ENCODE measurements around the gene PDE6B. TPM values are rescaled to one million over a fixed set of nuclear protein-coding genes. Genes with fewer than 3 reads are reported as not detected.

PDE6B gene
- total and polyA plus RNA-seq, 2 of the 13 experiments (the other 11 are each of a cell fraction or from before 2014, with no cell fraction given): 0.38 to 0.40 TPM

DNA sequence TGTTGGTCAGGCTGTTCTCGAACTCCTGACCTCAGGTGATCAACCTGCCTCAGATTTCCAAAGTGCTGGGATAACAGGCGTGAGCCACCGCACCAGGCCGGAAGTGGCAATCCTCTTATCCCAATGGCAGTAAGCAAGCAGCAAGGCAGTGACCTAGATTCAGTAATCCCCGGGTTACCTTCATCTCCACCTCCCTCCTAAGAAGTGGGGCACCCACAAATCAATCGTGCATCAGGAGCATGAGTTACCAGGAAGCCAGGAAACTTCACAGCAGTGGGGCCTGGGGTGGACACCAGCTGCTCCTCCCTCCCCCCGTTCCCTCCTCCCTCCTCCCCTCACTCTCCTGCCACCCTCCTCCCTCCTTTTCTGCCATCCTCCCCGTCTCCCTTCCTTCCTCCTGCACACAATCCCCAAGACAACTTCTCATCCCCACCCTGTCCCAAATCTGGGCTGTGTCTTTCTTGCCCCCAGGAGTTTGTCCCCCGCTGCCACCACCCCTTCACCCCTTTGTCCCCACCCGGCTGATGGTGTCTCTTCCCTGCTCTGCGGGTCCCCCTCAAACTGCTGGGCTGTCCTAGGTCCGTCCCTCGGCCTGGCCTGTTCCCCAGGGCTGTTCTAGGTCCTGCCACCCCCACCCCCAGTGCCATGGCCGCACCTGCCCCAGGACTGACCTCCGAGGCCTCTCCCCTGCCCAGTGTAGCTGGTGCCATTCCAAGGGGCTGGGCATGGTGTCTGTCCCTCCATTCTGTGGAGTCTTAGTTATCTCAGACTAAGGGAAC, 2.2 kb downstream of the PDE6B start (continued):
- TF ChIP-seq, protein P1, sequence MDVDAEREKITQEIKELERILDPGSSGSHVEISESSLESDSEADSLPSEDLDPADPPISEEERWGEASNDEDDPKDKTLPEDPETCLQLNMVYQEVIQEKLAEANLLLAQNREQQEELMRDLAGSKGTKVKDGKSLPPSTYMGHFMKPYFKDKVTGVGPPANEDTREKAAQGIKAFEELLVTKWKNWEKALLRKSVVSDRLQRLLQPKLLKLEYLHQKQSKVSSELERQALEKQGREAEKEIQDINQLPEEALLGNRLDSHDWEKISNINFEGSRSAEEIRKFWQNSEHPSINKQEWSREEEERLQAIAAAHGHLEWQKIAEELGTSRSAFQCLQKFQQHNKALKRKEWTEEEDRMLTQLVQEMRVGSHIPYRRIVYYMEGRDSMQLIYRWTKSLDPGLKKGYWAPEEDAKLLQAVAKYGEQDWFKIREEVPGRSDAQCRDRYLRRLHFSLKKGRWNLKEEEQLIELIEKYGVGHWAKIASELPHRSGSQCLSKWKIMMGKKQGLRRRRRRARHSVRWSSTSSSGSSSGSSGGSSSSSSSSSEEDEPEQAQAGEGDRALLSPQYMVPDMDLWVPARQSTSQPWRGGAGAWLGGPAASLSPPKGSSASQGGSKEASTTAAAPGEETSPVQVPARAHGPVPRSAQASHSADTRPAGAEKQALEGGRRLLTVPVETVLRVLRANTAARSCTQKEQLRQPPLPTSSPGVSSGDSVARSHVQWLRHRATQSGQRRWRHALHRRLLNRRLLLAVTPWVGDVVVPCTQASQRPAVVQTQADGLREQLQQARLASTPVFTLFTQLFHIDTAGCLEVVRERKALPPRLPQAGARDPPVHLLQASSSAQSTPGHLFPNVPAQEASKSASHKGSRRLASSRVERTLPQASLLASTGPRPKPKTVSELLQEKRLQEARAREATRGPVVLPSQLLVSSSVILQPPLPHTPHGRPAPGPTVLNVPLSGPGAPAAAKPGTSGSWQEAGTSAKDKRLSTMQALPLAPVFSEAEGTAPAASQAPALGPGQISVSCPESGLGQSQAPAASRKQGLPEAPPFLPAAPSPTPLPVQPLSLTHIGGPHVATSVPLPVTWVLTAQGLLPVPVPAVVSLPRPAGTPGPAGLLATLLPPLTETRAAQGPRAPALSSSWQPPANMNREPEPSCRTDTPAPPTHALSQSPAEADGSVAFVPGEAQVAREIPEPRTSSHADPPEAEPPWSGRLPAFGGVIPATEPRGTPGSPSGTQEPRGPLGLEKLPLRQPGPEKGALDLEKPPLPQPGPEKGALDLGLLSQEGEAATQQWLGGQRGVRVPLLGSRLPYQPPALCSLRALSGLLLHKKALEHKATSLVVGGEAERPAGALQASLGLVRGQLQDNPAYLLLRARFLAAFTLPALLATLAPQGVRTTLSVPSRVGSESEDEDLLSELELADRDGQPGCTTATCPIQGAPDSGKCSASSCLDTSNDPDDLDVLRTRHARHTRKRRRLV (CRISPR knock-in tag; IDR thresholded peaks at IDR 0.05): no peak
- no peak for TF ChIP-seq NONO (IDR thresholded peaks at IDR 0.05)
- TF ChIP-seq NONO (CRISPR knock-in tag; conservative IDR thresholded peaks at IDR 0.05): no peak
- no peak for TF ChIP-seq ZNF75D (CRISPR knock-in tag; IDR thresholded peaks at IDR 0.05; ENCODE audit: borderline replicate concordance)
- TF ChIP-seq KDM1A (CRISPR knock-in tag; IDR thresholded peaks at IDR 0.05): no peak

DNA sequence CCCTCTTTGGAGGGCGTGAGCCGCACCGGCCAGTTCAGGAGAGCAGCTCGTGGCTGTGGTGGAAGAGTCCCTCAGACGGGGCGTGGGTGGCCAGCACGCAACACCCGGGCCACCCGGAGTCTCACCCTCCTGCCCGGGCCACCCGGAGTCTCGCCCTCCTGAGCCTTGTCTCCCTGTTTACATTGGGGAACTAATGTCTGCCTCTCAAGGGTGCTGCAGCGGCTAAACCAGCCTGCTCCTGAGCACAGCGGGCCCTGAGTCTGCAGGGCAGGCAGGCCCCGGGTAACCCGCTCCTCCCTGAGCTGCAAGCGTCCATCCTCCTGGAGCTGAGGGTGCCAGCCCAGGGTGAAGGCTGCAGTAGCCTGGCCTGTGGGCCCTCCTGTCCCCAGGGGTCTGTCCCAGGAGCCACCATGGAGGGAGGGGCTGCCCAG, 3.0 kb downstream of the PDE6B start:
- WGBS (ENCODE audit: low lambda C conversion rate): no CpG with 5 or more reads among the region's 17 CpGs
- H3K36me3 ChIP-seq (replicated peaks in 1 of 2; ENCODE audit: control insufficient read depth in 1 of 2, insufficient read depth in 2 of 2, low read length in 2 of 2): no peaks in the 10 kb centered on the region
- H3K4me1 ChIP-seq (ENCODE audit: insufficient read depth, low read length): peaks cover 8% of the 10 kb centered on the region
- peaks cover 14 to 65% of the 10 kb centered on the region in 2 experiments; a peak in 4 of 5 replicates for H3K27me3 ChIP-seq (ENCODE audit: control insufficient read depth in 1 of 2, insufficient read depth in 2 of 2, low read length in 2 of 2)
- CTCF ChIA-PET (ENCODE audit: low intra/inter-chr PET ratio, low total read pairs): no interaction called here
- no peak overlapping the region for H3K4me2 ChIP-seq (ENCODE audit: low read depth, low read length)
- in situ Hi-C loops (cut with HindIII; ENCODE audit: extremely low pct_ligation_motif_present, low pct_unique_long_range_greater_than_20kb) (no loop called here), intact Hi-C loops (cut with micrococcal nuclease; ENCODE audit: unreplicated experiment) (no loop called here)
- H4K20me1 ChIP-seq (ENCODE audit: insufficient read depth, low read length): no peaks in the 10 kb centered on the region
- H3K79me2 ChIP-seq (ENCODE audit: insufficient read depth, low read length): no peaks in the 10 kb centered on the region
- no peak overlapping the region for H2AFZ ChIP-seq (ENCODE audit: low read length)
- no peaks in the 10 kb centered on the region for H3K9me3 ChIP-seq (ENCODE audit: low read length)
- BruUV-seq (replicated peaks): no TSS peak
- POLR2A ChIA-PET: no interaction called here
- peak; percentile 17 for ATAC-seq
- DNase-seq (ENCODE audit: low spot score): no peak
- no peak overlapping the region for H3K27ac ChIP-seq (ENCODE audit: extremely low read length, insufficient read depth, low read length)
- H3K4me3 ChIP-seq (replicated peaks in 1 of 3; ENCODE audit: insufficient read depth in 1 of 3, low read depth in 2 of 3, low read length in 3 of 3): no peak overlapping the region
- no peak overlapping the region for H3K9ac ChIP-seq (ENCODE audit: insufficient read depth, low read depth, low read length)
- no peak for FAIRE-seq
- TF ChIP-seq, protein P2, sequence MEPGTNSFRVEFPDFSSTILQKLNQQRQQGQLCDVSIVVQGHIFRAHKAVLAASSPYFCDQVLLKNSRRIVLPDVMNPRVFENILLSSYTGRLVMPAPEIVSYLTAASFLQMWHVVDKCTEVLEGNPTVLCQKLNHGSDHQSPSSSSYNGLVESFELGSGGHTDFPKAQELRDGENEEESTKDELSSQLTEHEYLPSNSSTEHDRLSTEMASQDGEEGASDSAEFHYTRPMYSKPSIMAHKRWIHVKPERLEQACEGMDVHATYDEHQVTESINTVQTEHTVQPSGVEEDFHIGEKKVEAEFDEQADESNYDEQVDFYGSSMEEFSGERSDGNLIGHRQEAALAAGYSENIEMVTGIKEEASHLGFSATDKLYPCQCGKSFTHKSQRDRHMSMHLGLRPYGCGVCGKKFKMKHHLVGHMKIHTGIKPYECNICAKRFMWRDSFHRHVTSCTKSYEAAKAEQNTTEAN (CRISPR knock-in tag; conservative IDR thresholded peaks at IDR 0.05): no peak
- TF ChIP-seq, protein P3, sequence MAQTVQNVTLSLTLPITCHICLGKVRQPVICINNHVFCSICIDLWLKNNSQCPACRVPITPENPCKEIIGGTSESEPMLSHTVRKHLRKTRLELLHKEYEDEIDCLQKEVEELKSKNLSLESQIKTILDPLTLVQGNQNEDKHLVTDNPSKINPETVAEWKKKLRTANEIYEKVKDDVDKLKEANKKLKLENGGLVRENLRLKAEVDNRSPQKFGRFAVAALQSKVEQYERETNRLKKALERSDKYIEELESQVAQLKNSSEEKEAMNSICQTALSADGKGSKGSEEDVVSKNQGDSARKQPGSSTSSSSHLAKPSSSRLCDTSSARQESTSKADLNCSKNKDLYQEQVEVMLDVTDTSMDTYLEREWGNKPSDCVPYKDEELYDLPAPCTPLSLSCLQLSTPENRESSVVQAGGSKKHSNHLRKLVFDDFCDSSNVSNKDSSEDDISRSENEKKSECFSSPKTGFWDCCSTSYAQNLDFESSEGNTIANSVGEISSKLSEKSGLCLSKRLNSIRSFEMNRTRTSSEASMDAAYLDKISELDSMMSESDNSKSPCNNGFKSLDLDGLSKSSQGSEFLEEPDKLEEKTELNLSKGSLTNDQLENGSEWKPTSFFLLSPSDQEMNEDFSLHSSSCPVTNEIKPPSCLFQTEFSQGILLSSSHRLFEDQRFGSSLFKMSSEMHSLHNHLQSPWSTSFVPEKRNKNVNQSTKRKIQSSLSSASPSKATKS (CRISPR knock-in tag; IDR thresholded peaks at IDR 0.05): no peak
- TF ChIP-seq, protein P4, sequence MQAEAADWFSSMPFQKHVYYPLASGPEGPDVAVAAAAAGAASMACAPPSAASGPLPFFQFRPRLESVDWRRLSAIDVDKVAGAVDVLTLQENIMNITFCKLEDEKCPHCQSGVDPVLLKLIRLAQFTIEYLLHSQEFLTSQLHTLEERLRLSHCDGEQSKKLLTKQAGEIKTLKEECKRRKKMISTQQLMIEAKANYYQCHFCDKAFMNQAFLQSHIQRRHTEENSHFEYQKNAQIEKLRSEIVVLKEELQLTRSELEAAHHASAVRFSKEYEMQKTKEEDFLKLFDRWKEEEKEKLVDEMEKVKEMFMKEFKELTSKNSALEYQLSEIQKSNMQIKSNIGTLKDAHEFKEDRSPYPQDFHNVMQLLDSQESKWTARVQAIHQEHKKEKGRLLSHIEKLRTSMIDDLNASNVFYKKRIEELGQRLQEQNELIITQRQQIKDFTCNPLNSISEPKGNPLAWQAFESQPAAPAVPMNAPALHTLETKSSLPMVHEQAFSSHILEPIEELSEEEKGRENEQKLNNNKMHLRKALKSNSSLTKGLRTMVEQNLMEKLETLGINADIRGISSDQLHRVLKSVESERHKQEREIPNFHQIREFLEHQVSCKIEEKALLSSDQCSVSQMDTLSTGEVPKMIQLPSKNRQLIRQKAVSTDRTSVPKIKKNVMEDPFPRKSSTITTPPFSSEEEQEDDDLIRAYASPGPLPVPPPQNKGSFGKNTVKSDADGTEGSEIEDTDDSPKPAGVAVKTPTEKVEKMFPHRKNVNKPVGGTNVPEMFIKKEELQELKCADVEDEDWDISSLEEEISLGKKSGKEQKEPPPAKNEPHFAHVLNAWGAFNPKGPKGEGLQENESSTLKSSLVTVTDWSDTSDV (CRISPR knock-in tag; IDR thresholded peaks at IDR 0.05): no peak
- TF ChIP-seq ZNF383 (CRISPR knock-in tag; IDR thresholded peaks at IDR 0.05; ENCODE audit: borderline replicate concordance): no peak
- TF ChIP-seq MAF1 (CRISPR knock-in tag; IDR thresholded peaks at IDR 0.05; ENCODE audit: borderline replicate concordance): no peak
- no peak for TF ChIP-seq SMARCC2 (IDR thresholded peaks at IDR 0.05)
